GM12872 (cell line): ENCODE results near the gene FAM241A.

Experiments used
- TF ChIP-seq, protein P1 (sequence below): IDR thresholded peaks from 3 replicates; pipeline ENCODE4 v1.5.1; 2011; ENCODE audit warnings: low read depth, mild to moderate bottlenecking, low read length, moderate library complexity; ENCODE audit not compliant: insufficient read depth

Gene FAM241A

DNA sequence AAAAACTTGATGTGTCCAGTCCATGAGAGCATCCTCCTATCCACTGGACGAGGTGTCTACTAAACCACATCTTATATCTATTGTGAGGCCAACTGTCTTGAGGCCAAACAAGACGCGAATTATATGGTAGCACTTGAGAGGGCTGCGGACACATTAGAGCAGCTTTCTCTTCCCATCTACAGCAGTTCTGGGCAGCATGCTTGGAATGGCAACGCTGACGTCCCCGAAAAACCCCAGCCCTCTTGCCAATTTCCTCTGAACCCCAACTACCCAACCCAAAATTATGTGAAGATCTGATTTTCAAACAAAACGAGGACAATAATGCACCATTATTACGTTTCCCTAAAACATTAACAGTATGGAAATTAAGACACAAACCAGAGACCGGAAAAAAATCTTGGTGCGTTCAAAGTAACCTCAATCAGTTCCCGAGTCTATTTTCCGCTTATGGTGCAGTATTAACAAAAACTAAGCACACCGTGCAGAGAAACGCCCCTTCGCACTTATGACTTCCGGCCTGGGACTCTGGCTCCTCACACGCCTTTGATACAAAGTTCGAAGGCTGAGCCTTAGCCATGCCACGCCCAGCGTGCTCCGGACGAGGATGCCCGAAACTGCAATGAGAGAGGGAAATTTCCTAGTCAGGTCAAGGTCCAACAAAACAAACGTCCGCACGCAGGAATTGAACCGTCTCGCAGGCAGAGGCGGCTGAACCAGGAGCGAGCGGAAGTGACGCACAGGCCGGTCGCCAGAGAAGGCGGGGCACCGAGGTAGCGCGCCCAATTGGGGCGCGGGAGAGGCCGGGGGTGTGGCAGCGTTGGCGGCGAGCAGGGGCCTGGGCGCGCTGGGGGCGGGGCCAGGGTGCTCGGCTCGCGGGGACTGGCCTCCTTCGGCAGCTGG lies 85.9 kb downstream of the FAM241A start:
- TF ChIP-seq, protein P1, sequence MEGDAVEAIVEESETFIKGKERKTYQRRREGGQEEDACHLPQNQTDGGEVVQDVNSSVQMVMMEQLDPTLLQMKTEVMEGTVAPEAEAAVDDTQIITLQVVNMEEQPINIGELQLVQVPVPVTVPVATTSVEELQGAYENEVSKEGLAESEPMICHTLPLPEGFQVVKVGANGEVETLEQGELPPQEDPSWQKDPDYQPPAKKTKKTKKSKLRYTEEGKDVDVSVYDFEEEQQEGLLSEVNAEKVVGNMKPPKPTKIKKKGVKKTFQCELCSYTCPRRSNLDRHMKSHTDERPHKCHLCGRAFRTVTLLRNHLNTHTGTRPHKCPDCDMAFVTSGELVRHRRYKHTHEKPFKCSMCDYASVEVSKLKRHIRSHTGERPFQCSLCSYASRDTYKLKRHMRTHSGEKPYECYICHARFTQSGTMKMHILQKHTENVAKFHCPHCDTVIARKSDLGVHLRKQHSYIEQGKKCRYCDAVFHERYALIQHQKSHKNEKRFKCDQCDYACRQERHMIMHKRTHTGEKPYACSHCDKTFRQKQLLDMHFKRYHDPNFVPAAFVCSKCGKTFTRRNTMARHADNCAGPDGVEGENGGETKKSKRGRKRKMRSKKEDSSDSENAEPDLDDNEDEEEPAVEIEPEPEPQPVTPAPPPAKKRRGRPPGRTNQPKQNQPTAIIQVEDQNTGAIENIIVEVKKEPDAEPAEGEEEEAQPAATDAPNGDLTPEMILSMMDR: no peak

DNA sequence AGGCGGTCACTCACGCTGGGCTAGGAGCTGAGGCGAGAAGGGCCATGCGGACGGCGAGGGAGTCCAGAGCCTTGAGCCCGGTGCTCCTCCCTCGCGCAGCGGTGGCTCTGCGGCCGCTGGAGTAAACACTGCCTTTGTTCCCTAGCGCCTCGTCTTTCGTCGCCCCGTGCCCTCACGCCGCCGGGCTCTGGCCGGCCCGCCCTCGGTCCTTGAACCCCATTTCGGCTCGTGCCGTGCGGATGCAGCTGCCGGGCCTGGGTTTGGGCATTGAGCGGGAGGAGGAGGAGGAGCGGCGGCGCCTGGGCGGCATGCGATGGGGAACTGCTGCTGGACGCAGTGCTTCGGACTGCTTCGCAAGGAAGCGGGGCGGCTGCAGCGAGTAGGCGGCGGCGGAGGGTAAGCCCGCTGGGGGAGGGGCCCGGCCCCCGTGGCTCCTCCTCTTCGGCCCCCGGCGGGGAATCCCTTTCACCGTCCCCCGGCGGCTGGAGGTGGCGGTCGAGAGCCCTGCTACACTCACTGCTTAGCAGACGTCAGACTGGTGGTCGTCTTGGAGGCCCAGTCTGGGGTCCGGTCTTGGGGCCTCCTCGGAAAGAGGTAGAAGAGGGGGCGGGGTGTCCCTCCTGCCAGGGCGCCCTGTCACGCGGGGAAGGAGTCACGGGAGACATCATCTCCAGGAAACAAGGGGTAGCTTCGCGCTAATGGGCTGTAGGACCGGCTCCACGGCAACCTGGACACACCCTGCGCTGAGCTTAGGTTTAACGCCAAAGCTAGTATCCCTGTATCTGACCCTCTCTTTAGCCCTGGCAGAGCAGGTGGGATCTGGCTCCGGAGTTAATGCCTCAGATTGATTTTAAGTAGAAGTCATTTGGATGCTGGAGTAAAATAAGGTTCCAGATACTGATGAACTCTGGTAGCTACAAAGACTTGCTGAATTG lies 86.8 kb downstream of the FAM241A start, which contains the start of gene AP1AR:
Gene AP1AR (plus strand): TSS at position 9 of the 935 bp plus-strand sequence. CDS start 305 bp downstream, at position 314.
- TF ChIP-seq, protein P1: peak; percentile 46

DNA sequence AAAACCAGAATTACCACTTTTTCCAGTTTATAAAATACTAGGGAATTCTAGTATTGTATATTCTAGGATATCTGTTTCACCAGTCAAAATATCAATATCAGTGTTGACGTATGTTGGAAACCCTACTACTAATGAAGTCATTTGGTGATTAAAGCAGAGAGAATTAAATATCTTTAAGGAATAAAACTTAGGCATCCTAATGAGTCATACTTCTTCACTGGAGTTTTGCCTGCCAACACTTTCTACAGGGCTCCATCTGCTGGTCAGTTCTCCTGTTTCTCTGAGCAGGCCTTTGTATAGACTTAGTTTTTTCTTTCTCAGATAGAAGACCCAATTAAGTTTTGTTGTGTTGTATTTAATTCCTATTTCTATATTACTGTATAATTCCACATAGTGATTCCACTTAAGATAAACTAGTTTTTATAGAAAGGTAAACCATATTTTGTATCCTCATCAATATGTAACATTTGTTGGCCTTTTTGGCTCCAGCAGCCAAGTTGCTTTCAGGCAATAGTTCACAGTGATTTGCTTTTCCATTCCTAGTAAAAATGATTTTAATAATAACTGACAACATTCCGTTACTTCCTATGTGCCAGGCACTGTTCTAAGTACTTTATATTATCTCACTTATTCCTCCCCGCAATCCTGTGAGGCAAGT lies 89.8 kb downstream of the FAM241A start:
- TF ChIP-seq, protein P1: peak; percentile 70

DNA sequence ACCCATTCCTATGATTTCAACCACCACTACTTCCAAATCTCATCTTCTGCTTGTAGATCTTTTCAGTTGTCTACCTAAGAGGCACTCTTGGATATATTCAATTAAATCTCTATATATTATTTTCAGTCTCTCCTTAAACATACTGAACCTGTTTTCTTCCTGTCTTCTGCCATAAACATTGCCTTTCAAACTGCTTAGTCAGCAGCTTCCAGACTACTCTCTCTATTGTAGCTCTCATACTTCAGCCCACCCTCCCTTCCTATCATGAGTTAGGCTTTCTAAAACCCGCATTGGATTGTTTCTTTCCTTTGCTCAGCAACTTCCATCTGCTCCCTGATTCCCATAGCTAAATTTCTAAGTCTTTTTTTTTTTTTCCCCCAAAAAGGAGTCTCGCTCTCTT lies 90.8 kb downstream of the FAM241A start:
- TF ChIP-seq, protein P1: no peak

DNA sequence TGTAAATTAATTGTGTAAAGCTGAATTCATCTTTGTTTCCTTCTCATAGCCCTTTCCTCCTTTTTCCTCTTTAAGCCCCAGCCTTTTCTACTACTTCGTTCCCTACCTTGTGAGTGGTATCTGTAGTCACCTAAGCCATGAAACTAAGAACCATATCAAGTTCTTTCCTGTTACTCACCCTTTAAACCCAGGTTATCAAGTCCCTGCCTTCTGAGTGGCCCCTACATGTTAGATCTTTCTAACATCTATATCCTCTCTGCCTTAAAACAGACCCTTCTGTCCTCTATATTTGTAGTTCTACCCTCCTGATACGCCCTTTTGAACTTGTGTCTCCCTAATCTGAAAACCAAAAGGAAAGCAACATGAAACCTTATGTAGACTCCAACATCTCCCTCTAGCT lies 93.6 kb downstream of the FAM241A start:
- TF ChIP-seq, protein P1: no peak
